Liver (tissue), 9 donors: Measurements from ENCODE around the gene TTC33. TPM values are rescaled to one million over a fixed set of nuclear protein-coding genes. Genes with fewer than 3 reads are reported as not detected.

Source experiments
- DNase-seq: peaks from one replicate; pipeline ENCODE4 v3.0.0-alpha.2; 2017; ENCODE audit warnings: low spot score
- H3K27ac ChIP-seq, 2 donors: one replicate each; pipeline ENCODE4 v1.7.0; 2013; ENCODE audit warnings: inconsistent platforms in 2 of 2, low read length in 2 of 2, control low read depth in 1 of 2, low read depth in 1 of 2, mild to moderate bottlenecking in 1 of 2
- H3K27me3 ChIP-seq, 4 donors: one replicate each; pipeline versions ENCODE4 v1.6.1 to v1.7.0; 2013; ENCODE audit warnings: low read length in 3 of 4, inconsistent platforms in 1 of 4, mild to moderate bottlenecking in 1 of 4, moderate library complexity in 1 of 4; ENCODE audit not compliant: control insufficient read depth in 4 of 4, insufficient read depth in 4 of 4
- H3K36me3 ChIP-seq, 4 donors: one replicate each; pipeline versions ENCODE4 v1.6.1 to v1.7.0; 2013; ENCODE audit warnings: low read length in 3 of 4, mild to moderate bottlenecking in 3 of 4, low read depth in 1 of 4, moderate library complexity in 1 of 4; ENCODE audit not compliant: control insufficient read depth in 4 of 4, insufficient read depth in 3 of 4
- H3K4me1 ChIP-seq, 4 donors: one replicate each; pipeline versions ENCODE4 v1.6.1 to v1.7.0; 2013; ENCODE audit warnings: low read length in 3 of 4, mild to moderate bottlenecking in 3 of 4, moderate library complexity in 1 of 4; ENCODE audit not compliant: control insufficient read depth in 4 of 4, insufficient read depth in 4 of 4
- H3K4me3 ChIP-seq, 3 donors: one replicate each; pipeline versions ENCODE4 v1.6.1 to v1.7.0; 2013; ENCODE audit warnings: low read length in 3 of 3, control low read depth in 1 of 3, low read depth in 1 of 3, mild to moderate bottlenecking in 1 of 3
- H3K9ac ChIP-seq, 2 donors: one replicate each; pipeline ENCODE4 v1.7.0; 2013; ENCODE audit warnings: low read length in 2 of 2, mild to moderate bottlenecking in 2 of 2, moderate library complexity in 2 of 2, control low read depth in 1 of 2, low read depth in 1 of 2
- H3K9me3 ChIP-seq, 4 donors: one replicate each; pipeline versions ENCODE4 v1.6.1 to v1.7.0; 2013; ENCODE audit warnings: low read length in 3 of 4; ENCODE audit not compliant: control insufficient read depth in 4 of 4
- ATF3 ChIP-seq: IDR thresholded peaks from 2 replicates; pipeline ENCODE4 v1.6.1; 2016; ENCODE audit warnings: antibody characterized with exemption
- FOXA2 ChIP-seq: IDR thresholded peaks from 2 replicates; pipeline ENCODE4 v1.6.1; 2016; ENCODE audit warnings: antibody characterized with exemption
- GABPA ChIP-seq, 2 donors: IDR thresholded peaks in 1 of 2; conservative IDR thresholded peaks in 1 of 2; 2 replicates each; pipeline ENCODE4 v1.6.1; 2016; ENCODE audit warnings: antibody characterized with exemption in 2 of 2, mild to moderate bottlenecking in 1 of 2, moderate library complexity in 1 of 2
- HNF4A ChIP-seq, 2 donors: conservative IDR thresholded peaks; 2 replicates each; pipeline ENCODE4 v1.6.1; 2016; ENCODE audit warnings: antibody characterized with exemption in 2 of 2, mild to moderate bottlenecking in 2 of 2
- HNF4G ChIP-seq: IDR thresholded peaks from 2 replicates; pipeline ENCODE4 v1.6.1; 2016; ENCODE audit warnings: antibody characterized with exemption
- JUND ChIP-seq, 2 donors: IDR thresholded peaks; 2 replicates each; pipeline ENCODE4 v1.6.1; 2016; ENCODE audit warnings: antibody characterized with exemption in 2 of 2
- NR2F2 ChIP-seq: IDR thresholded peaks from 2 replicates; pipeline ENCODE4 v1.6.1; 2016; ENCODE audit warnings: antibody characterized with exemption
- RAD21 ChIP-seq, 2 donors: IDR thresholded peaks; 2 replicates each; pipeline ENCODE4 v1.6.1; 2016; ENCODE audit warnings: antibody characterized with exemption in 2 of 2, mild to moderate bottlenecking in 2 of 2
- RXRA ChIP-seq, 2 donors: IDR thresholded peaks; 2 replicates each; pipeline ENCODE4 v1.6.1; 2017 to 2018; ENCODE audit warnings: antibody characterized with exemption in 2 of 2, mild to moderate bottlenecking in 1 of 2
- SP1 ChIP-seq: IDR thresholded peaks from 2 replicates; pipeline ENCODE4 v1.6.1; 2018; ENCODE audit warnings: antibody characterized with exemption, mild to moderate bottlenecking
- TAF1 ChIP-seq: conservative IDR thresholded peaks from 2 replicates; pipeline ENCODE4 v1.6.1; 2016; ENCODE audit warnings: antibody characterized with exemption, mild to moderate bottlenecking
- YY1 ChIP-seq: IDR thresholded peaks from 2 replicates; pipeline ENCODE4 v1.6.1; 2016; ENCODE audit warnings: antibody characterized with exemption, mild to moderate bottlenecking
- WGBS: extraction: QIAGEN DNeasy Blood & Tissue Kit; methylation state at CpG from one replicate; pipeline ENCODE4 v1.1.7; 2013; 5-methylcytosine and 5-hydroxymethylcytosine counted together
- polyA plus RNA-seq, 2 donors: library from polyadenylated mRNA; stranded (reverse) in 1 of 2; unstranded in 1 of 2; fragments of 200-250 nt in 1 of 2; fragments of >200 nt in 1 of 2; fragmentation: Nextera tagmentation in 1 of 2; extraction: Ambion mirVana in 1 of 2; gene quantifications; one replicate each; pipeline versions ENCODE4 v1.2.1 to v1.2.3, GENCODE V29; 2013 to 2015
- total RNA-seq, 2 donors: library from RNA; depleted of rRNA; stranded (reverse); fragments of >200 nt; gene quantifications; one replicate each; pipeline ENCODE4 v1.2.3, GENCODE V29; 2014
- TF ChIP-seq, protein P1 (sequence below): IDR thresholded peaks from 2 replicates; pipeline ENCODE4 v1.6.1; 2016; ENCODE audit warnings: antibody characterized with exemption, mild to moderate bottlenecking
- TF ChIP-seq, protein P2 (sequence below): IDR thresholded peaks from 2 replicates; pipeline ENCODE4 v1.6.1; 2016; ENCODE audit warnings: antibody characterized with exemption
- TF ChIP-seq, protein P3 (sequence below): IDR thresholded peaks from 2 replicates; pipeline ENCODE4 v1.6.1; 2016; ENCODE audit warnings: antibody characterized with exemption
- donor health status: healthy.
- donor health status: healthy.
- donor health status: healthy.
- donor health status: healthy.
- donor health status: healthy.

The TTC33 gene
- total and polyA plus RNA-seq, 4 donors = 4.3 to 12.0 (median 7.6) TPM

DNA sequence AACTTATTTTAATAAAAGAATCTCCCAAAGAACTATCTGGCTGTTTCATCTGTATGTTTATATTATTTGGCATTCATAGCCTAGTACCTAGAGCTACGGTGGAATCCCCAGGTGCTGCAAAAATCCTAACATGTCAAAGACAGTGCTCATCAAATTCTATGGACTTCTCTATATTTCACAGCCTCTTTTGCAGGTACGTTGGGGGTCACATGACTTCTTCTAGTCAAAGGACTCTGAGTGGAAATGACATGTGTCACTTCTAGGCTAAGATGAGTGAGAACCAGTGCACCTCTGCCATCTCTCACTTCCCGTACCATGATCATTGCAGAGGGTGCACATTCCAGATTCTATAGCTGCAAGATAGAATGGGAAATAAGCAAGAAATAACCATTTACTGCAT is 148.6 kb downstream of the TTC33 start:
- Histone ChIP-seq H3K27ac (no peak overlapping the region), H3K9me3 (no peaks in the 10 kb centered on the region), H3K4me1 (no peaks in the 10 kb centered on the region), H3K4me3 (no peak overlapping the region), H3K27me3 (peaks cover 0 to 2% (median 0%) of the 10 kb centered on the region in 4 donors), H3K9ac (no peak overlapping the region), H3K36me3 (no peaks in the 10 kb centered on the region)
- 87% methylated on average over 3 of the region's 3 CpGs for WGBS
- TF ChIP-seq HNF4A (conservative IDR thresholded peaks at IDR 0.05) = no peak
- TF ChIP-seq GABPA (IDR thresholded peaks at IDR 0.05 in 1 of 2, conservative IDR thresholded peaks at IDR 0.05 in 1 of 2) = no peak
- TF ChIP-seq FOXA2 = no peak
- no peak for DNase-seq

DNA sequence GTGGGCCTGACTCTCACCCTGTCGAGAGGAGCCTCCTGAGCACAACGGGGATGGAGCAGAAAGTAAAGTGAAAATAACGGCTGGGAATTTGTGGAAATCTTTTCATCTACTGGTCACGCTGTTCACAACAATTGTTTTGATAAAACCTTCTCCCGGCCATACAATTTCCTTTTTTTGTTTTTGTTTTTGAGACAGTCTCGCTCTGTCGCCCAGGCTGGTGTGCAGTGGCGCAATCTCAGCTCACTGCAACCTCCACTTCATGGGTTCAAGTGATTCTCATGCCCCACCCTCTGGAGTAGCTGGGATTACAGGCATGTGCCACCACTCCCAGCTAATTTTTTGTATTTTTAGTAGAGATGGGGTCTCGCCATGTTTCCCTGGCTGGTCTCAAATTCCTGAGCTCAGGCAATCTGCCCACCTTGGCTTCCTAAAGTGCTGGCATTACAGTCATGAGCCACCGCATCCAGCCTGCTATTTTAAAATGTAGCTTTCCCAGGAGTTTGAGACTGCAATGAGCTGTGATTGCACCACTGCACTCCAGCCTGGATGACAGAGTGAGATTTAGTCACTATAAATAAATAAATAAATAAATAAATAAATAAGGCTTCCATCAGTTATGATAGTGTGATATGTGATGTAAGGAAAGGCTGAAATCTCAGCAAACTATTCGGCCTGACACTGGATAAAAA is 149.5 kb downstream of the TTC33 start:
- 71% methylated on average over 11 of the region's 11 CpGs for WGBS
- no peak for DNase-seq
- H3K4me3 ChIP-seq = no peak overlapping the region
- no peaks in the 10 kb centered on the region for H3K9me3 ChIP-seq
- H3K36me3 ChIP-seq = no peaks in the 10 kb centered on the region
- H3K9ac ChIP-seq = no peak overlapping the region
- peaks cover 0 to 2% (median 0%) of the 10 kb centered on the region in 4 donors for H3K27me3 ChIP-seq
- H3K4me1 ChIP-seq = no peaks in the 10 kb centered on the region
- no peak for TF ChIP-seq HNF4A (conservative IDR thresholded peaks at IDR 0.05)
- no peak for TF ChIP-seq FOXA2
- no peak for TF ChIP-seq SP1
- TF ChIP-seq ATF3 = no peak
- no peak for TF ChIP-seq TAF1
- TF ChIP-seq, protein P1, sequence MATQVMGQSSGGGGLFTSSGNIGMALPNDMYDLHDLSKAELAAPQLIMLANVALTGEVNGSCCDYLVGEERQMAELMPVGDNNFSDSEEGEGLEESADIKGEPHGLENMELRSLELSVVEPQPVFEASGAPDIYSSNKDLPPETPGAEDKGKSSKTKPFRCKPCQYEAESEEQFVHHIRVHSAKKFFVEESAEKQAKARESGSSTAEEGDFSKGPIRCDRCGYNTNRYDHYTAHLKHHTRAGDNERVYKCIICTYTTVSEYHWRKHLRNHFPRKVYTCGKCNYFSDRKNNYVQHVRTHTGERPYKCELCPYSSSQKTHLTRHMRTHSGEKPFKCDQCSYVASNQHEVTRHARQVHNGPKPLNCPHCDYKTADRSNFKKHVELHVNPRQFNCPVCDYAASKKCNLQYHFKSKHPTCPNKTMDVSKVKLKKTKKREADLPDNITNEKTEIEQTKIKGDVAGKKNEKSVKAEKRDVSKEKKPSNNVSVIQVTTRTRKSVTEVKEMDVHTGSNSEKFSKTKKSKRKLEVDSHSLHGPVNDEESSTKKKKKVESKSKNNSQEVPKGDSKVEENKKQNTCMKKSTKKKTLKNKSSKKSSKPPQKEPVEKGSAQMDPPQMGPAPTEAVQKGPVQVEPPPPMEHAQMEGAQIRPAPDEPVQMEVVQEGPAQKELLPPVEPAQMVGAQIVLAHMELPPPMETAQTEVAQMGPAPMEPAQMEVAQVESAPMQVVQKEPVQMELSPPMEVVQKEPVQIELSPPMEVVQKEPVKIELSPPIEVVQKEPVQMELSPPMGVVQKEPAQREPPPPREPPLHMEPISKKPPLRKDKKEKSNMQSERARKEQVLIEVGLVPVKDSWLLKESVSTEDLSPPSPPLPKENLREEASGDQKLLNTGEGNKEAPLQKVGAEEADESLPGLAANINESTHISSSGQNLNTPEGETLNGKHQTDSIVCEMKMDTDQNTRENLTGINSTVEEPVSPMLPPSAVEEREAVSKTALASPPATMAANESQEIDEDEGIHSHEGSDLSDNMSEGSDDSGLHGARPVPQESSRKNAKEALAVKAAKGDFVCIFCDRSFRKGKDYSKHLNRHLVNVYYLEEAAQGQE = no peak
- H3K27ac ChIP-seq = no peak overlapping the region

DNA sequence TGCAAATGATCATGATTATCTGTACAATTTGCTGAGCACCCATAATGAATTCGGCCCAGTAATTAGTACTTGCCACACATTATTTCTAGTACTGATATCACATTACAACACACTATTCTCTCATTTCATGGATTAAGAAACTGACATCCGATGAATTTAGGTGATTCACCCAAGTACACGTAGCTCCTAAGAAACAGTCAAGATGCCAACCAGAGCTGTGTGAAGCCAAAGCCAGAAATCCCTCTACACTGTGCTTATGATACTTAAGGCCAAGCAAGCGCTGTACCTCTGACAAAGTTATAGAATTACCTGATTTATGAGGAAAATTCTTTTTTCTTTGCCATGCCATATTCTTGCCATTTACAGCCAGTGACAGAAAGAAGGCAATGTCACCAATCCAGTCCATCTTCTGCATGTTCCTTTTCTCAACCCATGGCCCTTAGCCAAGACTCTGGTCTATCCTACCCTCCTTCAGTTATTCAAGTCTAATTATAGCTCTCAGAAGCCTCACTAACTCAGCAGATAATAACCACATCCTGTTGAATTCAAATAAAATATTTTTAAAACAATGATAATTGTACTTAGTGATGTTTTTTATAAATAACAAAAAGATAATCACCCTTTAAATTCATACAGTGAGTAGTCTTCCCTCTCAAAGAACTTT is 150.3 kb downstream of the TTC33 start:
- H3K4me3 ChIP-seq = no peak overlapping the region
- TF ChIP-seq HNF4G (no peak), GABPA (IDR thresholded peaks at IDR 0.05 in 1 of 2, conservative IDR thresholded peaks at IDR 0.05 in 1 of 2) (no peak), NR2F2 (no peak), RXRA (IDR thresholded peaks at IDR 0.05) (no peak), ATF3 (no peak), TAF1 (no peak), JUND (IDR thresholded peaks at IDR 0.05) (no peak), HNF4A (conservative IDR thresholded peaks at IDR 0.05) (no peak), SP1 (no peak), RAD21 (IDR thresholded peaks at IDR 0.05) (no peak), YY1 (no peak)
- TF ChIP-seq, protein P1 = no peak
- TF ChIP-seq, protein P2, sequence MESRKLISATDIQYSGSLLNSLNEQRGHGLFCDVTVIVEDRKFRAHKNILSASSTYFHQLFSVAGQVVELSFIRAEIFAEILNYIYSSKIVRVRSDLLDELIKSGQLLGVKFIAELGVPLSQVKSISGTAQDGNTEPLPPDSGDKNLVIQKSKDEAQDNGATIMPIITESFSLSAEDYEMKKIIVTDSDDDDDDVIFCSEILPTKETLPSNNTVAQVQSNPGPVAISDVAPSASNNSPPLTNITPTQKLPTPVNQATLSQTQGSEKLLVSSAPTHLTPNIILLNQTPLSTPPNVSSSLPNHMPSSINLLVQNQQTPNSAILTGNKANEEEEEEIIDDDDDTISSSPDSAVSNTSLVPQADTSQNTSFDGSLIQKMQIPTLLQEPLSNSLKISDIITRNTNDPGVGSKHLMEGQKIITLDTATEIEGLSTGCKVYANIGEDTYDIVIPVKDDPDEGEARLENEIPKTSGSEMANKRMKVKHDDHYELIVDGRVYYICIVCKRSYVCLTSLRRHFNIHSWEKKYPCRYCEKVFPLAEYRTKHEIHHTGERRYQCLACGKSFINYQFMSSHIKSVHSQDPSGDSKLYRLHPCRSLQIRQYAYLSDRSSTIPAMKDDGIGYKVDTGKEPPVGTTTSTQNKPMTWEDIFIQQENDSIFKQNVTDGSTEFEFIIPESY = no peak
- TF ChIP-seq, protein P3, sequence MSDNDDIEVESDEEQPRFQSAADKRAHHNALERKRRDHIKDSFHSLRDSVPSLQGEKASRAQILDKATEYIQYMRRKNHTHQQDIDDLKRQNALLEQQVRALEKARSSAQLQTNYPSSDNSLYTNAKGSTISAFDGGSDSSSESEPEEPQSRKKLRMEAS = no peak

More for the DNA sequence above, 150.3 kb downstream of the TTC33 start:
- WGBS = 91% methylated on average over 4 of the region's 4 CpGs
- H3K27me3 ChIP-seq = peaks cover 0 to 2% (median 0%) of the 10 kb centered on the region in 4 donors
- H3K36me3 ChIP-seq = no peaks in the 10 kb centered on the region
- H3K9ac ChIP-seq = no peak overlapping the region
- no peak overlapping the region for H3K27ac ChIP-seq
- DNase-seq = no peak
- H3K9me3 ChIP-seq = no peaks in the 10 kb centered on the region
- H3K4me1 ChIP-seq = no peaks in the 10 kb centered on the region
